AG08396 (cell line): ENCODE results near the gene PRAC1.
A peak's percentile ranks its signal among the peaks of the same experiment; 100 is the strongest.

Source experiments
- DNase-seq: peaks from one replicate; pipeline ENCODE4 v3.0.0; 2012; ENCODE audit warnings: low spot score, mixed read lengths

PRAC1 gene

DNA sequence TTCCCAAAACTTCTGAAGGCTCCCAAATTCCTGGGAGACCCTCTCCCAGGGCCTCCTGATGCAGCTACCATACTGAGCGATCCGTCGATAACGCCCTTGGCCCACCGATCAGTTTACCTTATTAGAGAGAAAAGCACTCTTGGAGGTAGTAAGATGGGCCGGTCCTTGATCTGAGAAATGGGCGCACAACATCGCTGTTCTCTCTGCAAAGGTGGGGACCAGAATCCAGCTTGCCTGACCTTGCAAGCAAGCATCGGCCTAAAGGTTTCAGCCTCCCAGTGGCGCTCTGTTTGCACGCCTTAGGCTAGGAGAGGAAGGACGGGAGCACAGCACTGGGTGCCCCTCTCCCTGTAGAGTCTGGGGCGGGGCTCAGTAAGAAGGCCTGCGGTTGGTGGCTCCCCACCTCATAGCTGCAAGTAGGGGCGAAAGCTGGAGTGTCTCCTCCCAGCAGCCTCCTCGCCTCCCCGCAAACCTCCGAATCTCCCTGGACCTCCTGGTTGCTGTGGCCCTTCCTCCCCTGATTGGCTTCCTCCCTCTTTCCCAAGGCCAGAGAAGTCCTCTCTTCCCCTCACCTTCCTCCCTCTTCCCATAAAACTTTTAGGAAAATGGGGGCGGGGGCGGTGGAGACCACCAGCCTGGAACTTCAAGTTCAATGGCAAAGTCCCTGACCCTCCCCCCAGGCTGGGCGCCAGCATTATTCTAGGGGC is at the start of gene PRAC1:
Gene PRAC1 (minus strand): TSS at position 318 of the 707 bp plus-strand sequence. CDS start 126 bp downstream, at position 192.
- no peak for DNase-seq

DNA sequence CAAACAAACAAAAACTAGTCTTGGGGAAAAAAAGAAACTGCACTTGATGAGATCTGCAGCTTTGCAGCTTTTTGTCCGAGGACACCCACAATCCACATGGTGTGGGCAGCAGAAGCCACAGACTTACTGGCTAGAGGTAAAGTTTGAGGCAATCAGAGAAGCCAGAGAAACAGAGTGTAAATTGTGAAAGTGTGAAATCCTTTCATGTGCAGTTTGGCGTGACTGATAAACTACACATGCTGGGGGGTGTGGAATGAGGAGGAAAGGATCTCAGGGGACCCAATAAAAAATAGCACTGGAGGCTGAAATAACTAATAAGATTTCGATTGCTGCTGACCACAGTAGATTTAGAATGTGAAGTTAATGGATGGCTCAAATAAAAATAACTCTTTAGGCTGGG is 48.6 kb upstream of the PRAC1 start:
- no peak for DNase-seq

DNA sequence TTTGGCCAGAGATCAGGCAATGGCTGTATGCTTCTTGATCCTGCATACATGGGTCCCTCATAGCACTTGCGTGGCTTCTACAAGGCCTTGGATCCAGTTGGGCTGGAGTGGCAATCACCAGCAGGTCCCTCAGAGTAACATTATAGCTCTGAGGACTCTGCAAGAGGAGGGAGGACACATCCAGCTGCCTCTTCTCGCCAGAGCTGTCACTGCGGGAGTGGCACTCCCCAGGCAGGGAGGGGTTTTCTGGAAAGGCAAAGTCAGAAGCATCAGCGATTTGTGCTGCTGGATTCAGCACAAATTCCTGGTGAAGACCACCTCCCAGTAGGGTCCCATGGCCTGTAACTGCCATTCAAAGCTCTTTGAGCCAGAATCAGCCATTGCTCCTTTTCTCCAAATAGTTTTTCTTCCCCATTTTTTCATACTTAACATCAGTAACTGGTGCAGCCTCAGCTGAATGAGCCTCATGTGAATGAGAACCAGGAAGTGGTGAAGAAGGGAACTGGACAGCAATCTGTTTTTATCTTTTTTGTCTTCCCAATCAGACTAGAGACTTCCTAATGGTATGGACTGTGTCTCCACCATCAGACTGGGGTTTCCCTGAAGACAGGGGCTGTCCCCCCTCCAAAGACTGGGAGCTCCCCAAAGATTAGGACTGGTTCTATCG is 46.8 kb upstream of the PRAC1 start:
- no peak for DNase-seq

DNA sequence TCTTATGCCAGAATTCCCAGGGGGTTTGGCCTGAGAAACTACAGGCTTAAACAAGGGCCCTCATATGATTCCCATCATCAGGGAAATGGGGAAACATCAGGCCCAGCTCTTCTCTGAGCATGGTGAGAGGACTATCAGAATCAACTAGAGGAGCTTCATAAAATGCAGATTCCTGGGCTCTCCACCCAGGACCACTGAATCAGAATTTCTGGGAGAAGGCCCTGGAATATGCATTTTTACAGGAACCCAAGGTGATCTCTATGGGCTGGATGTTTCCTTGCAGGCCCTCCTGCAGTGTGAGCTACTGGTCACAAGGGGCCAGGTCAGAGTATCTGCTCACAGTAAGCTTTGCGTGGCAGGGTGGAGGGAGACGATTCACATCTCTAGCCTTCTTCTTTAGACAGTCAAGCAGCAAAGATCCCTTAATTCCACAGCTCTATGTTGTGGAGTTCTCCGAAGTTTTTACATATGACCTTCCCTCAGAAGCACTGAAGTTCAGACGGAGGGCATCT is 45.0 kb upstream of the PRAC1 start:
- DNase-seq: no peak

DNA sequence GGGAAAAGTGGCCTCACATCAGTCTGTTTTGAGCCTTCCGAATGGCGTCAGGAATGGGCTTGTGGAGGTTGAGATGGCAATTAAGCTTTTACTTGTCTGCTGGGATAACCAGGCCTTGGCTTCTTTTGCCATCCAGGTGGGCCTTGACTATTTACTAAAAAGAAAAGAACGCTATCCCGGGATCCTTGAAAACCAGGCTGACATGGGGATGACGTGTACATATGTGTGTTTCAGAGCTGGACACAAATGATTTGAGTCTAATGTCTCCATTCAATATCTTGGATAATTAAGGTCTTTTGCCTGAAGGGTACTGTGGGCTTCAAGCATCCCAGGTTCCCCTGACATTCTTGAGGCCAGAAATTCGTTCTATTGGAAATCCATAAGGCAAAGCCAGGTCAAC is 38.8 kb upstream of the PRAC1 start:
- no peak for DNase-seq

DNA sequence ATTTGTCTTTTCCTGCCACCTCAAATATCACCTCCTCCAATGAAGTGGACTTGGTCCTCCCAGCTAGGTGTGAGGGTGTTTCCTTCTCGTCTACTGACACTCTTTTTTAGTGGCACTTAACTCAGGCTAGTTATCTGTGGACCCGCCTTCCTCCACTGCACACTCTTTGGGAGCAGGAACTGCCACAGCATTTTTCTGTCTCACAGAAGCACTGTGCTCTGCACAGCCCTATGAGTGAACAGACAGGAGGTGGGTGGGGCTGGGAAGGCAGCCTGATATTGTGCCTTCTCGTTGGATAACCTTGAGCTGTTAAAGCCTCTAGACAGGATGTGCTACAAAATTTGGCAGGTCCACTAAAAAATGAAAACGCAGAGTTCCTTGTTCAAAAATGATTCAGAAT is 38.1 kb upstream of the PRAC1 start:
- no peak for DNase-seq

DNA sequence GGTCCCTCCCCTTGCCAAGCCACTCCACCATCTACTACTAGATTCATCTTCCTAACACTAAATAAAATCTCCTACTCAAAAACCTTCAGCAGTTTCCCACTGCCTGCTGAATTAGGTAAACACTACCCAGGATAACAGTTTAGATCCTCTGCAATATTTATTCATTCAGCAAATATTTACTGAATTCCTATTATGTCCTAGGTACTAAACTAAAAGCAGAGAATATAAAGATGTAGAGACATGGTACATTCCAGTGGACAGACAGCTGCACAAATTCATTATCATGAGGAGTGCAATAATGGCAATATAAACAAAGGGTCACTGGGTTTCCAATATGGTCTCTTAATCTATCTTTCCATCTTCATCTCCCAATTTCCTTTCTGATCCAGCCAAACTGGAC is 37.0 kb upstream of the PRAC1 start:
- DNase-seq: no peak

DNA sequence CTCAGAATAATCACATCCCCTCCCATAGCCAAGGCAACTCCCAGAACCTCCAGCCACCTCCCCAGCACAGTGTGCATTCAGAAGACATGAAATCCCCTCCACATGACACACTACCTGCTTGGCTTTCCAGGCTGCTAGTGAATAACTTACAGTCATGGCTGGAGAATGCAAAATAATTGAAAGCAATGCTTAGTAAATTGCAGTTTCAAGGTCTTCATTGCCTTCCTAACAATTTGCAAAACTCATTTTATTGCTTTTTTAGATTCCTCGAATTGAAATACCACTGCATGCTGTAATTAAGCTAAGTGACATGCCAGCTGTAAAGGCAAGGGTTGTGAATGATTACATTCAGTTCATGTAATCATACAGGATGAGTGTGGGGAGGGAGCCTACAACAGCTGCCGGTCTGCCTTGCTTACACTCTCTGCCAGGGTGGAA is 35.2 kb upstream of the PRAC1 start:
- DNase-seq: peak; percentile 33

DNA sequence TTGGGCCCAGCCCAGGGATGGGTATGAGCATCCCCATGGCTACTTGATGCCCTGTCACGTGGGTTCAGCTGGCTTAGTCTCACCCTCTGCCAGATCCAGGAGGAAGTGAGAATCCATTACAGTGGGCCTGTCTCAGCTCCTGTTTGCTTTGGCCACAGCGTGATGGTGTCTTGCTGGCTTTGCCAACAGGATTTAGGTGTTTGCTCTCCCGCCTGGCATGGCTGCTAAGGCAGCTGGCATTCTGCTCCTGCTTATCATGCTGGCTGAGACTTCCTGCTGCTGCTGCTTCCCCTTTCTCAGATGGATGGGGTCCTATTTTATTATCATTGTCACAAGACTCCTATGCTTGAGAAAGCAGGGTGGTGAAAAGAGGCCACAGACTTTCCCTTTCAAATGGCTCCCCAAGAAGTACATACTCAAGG is 34.5 kb upstream of the PRAC1 start:
- peak; percentile 3 for DNase-seq

DNA sequence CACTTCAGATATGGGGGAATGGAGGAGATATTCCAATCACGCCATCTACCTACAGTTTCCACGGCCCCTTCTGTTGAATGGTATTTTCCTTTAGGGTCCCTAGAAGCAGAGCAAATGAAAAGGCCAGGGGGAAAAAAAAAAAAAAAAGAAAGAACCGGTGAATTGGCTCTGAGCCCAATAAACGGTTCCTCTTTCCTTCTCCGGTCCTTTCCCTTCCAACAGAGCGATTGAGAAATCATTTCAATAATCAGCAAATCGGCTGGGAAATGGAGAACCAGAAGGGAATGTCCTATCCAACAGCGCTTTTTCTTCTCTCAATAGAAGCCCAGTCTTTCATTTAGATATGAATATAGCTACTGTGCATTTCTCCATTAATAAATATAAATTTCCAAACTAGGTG is 33.0 kb upstream of the PRAC1 start:
- no peak for DNase-seq

DNA sequence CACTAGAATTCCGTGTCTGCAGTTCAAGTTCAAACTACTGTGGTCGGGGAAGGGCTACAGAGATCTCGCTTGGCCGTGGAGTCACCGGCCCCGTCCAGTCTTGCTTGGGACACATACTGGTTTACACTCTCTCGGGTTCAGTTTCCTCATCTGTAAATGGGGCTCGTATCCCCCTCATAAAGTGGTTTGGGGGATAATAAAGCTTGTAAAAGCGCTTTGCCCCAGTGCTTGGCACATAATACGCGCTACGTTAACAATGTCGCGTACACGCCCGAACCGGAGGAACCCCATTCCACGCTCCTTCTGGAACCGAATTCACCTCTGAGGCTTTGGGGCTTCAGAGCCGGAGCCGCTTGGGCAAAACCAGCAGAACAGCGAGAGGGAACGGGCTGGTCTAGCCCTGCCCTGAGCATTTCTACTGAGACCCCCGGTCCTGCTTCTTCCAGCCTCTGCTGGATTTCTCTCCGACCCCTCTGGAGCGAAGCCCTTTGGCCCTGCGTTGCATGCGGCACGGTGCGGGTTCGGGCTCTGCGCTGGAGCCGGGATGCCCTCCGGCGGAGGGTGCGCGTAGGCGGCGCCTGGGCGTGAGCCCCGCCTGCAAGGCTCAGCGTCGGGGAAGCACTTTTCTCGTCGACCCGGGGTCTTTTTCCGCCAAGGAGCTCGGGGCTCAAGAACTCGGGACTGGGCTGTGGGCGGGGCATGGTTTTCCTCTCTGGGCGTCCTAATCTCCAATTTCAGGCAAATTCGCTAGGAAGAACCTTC is 32.4 kb upstream of the PRAC1 start:
- DNase-seq: no peak

DNA sequence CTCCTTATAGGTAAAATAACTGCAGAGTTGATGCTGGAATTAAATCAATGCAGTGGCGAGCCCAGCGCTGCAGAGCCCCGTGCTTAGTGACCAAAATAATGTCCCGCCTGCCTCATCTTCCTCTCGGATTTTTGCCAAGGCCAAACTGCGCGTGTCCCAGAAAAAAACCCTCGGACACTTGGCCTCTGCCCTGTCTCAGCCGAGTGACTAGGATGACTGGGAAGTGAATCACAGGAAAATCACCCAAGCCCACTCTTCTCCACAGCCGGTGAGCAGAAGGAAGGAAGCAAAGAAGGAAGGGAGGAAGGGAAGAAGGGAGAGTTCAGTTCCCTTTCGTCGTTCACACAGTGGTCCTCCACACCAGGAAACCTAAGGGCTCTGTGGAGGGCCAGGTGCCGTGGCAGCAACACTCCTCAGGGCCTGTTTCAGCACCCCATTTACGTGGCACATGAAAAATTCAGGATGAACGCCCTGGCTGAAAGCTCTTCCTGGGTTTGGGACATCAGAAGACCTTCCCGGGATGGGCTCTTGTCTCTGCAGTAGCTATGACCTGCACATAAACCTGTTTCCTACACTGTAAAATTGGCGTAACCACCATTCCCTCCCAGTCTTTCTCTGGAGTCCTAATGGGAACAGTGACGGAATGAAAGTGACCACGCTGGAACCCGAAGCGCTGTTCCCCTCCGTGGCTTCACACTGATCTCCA is 31.6 kb upstream of the PRAC1 start:
- DNase-seq: no peak

DNA sequence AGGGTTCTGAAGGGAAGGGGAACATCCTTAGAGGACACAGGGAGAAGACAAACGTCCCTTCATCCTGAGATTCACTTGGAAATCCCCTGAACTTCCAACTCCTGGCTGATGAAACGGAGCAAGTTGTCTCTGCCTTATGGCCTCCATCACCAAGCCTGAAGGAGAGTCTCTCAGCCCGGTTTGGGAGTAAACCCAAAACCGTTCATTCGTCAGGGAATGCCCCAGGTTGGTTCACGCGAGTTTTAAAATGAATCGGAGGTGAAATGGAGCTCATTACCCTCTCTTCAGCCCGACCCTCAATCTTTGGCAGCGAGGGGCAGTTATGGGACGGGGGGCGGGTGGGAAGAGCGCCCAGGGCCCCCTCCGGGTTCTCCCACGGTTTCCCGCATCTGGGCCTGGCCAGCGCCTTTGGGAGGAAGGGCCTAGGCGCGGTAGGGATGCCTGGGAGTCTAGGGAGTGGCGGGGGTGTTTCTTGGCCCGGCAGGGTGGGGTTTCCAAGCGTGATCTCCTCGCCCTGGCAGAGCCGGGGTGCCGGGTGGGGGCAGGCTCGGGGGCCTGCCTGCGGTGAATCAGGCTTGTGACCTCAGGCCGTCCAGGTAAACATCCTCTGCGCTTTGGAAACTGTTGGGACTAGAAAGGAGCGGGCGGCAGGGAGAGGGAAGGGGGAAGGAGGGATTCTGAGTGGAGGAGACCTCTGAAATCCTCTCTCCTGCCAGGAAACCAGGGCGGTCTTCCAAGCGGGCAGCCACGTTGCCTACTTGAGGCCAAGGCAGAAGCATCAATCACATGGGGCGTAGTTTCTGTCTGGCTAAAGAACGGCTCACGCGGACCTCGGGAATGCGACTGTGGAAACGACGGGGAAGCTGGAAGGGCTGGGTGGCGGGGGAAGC is 30.3 kb upstream of the PRAC1 start:
- DNase-seq: no peak

DNA sequence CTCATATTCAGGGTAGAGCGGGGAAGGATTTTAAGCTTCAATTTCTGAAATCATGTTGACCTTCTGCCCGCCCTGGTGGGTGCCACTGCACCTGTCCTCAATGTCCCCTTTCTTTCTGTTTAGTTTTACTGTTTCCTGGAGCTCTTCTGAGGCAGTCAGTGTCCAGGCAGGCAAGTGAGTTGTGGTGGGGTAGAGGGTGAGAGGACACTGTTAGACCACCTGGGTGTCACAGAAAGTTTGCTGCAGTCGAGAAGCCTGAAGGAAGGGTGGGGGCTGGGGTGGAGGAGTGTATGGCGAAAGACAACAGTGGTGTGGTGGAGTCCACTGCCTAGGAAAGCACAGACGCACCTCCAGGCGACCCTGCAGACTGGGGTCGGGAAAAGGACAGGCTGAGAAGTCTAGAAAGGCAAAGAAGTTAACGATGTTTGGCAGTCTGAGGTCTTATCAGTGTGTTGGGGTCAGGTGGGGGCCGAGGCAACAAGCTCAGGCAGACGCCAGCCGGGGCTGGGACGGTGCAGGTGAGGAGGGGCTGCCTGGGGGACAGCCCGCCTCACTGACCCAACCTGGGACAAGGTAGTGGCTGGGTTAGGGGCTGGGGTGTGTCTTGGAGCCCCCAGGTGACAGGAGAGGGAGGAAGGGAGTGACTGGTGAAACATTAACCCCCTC is 29.5 kb upstream of the PRAC1 start:
- no peak for DNase-seq

DNA sequence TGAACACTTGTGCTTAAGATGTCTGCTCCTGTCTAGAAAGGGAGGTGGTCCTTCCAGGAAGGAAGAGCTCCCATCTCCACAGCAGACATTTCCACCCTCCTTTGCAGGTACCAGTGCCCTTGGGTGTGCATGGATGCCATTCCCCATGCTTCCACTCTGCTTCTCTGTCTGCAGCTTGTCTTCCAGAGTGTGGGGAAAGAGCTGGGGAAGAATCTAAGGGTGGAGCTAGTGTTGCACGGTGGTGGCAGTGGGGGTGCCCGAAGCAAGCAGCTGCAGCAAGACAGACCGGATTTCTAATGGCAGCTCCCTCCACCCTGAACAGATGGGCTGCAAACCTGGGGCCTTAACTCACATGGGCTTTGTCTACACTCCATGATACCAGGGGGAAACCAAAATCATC is 28.9 kb upstream of the PRAC1 start:
- no peak for DNase-seq

DNA sequence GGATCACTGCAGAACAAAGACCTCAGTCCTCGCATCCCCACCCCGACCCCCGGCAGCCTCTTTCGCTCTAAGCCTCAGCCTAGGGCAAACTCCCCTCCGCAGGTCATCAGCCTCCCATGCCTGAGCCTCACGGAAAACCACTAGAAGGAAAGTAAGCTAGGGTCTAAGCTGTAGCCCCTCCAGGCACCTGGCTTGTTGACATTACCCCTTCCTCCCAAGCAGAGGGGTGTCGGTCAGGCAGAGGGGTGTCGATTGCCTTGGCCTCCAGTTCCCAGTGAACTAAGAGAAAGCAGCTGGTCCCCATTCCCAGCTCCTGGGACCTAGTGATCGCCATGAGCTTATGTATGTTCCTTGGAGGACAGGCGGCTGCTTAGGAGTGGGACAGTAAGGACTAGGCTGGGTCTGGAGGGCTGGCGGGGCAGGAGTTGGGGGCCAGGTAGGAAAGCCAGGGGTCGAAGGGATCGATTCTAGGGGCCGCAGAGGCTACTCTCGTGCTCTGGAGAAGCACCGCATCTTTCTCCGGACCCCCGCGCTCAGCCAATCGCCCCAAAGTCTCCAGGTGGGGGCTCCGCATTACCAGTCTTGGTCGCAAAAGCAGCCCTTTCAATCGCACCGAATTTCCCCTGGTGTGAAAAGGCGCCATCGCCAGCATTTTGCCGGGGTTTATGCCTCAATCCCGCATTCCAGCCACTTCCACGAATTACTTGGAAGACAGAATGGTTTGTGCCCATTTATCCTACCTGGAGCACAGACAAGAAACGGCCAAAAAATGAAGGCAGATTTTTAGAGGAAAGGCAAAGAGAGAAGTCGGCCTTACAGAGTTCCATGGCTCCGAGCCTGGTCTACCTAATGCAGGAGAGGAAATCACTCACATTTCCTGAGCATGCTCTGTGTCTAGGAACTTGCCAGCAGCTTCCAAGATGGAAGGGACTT is 27.6 kb upstream of the PRAC1 start:
- no peak for DNase-seq

DNA sequence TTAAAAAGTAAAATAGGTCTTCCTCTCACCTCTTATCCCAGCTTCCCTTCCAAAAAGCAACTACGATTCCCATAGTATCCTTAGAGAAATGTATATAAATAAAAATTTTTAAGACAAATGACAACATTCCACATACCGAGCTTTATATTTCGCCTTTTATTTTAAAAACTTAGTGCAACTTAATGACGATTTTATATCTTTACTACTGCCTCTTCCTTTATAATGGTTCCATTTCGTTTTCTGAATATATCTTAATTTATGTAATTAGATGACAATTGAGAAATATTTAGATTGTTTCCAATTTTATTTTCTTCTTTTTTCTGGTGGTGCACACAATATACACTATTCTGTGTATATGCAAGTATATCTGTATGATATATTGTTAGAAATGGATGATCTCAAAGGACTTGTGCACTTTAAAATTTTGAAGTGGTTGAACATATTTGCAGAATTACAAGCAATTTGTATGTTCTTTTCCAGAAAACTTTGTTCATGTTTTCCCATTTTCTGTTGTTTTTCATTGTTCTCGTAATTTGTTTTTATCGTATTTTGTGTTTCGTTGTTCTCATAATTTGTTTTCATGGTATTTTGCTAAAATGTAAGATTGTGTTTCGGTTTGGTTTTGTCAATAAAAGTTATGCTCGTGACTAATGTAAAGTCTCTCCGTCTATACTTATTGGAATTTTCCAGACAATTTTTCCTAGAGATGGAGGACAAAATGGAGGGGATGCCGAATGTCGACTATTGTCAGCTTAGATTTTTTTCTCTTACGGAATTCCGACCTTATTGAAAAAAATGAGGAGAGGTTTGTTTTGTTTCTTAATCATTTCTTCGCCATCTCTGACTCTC is 26.6 kb upstream of the PRAC1 start:
- DNase-seq: no peak
